ENCODE results near the gene UBAP2.

DNA sequence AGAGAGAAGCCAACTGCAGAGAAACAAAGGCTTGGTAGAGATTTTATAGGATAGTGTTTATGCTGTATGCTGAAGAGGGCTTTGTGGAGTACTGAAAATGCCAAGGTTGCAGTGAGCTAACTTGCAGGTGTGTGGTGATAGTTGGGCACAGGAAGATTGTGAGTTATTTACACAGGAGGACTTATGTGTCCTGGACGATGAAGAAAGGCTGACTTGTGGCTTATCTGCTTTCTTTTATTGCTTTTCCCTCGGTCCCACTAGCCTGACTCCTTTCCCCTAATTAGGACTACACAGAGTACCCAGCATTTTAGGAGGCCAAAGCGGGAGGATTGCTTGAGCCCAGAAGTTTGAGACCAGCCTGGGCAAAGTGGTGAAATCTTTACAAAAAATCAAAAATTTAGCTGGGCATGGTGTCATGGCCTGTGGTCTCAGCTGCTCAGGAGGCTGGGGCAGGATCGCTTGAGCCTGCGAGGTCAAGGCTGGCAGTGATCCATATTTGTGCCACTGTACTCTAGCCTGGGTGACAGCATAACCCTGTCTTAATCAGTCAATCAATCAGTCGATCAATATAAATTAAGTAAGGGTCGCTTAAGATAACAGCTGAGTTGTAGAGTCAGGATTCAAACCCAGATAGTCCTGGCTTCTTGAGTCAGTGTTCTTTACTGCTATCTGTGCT, 169.9 kb downstream of the UBAP2 start:
- TF ChIP-seq, protein P1, sequence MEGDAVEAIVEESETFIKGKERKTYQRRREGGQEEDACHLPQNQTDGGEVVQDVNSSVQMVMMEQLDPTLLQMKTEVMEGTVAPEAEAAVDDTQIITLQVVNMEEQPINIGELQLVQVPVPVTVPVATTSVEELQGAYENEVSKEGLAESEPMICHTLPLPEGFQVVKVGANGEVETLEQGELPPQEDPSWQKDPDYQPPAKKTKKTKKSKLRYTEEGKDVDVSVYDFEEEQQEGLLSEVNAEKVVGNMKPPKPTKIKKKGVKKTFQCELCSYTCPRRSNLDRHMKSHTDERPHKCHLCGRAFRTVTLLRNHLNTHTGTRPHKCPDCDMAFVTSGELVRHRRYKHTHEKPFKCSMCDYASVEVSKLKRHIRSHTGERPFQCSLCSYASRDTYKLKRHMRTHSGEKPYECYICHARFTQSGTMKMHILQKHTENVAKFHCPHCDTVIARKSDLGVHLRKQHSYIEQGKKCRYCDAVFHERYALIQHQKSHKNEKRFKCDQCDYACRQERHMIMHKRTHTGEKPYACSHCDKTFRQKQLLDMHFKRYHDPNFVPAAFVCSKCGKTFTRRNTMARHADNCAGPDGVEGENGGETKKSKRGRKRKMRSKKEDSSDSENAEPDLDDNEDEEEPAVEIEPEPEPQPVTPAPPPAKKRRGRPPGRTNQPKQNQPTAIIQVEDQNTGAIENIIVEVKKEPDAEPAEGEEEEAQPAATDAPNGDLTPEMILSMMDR (conservative IDR thresholded peaks at IDR 0.05; ENCODE audit: low read depth, low read length): no peak
- TF ChIP-seq POLR2A (IDR thresholded peaks at IDR 0.05; ENCODE audit: low read depth, low read length): no peak
